Astrocyte (in vitro differentiated cells and primary cell): ENCODE data around the gene MTNR1B.

Experiments
- CTCF ChIP-seq: IDR thresholded peaks from 2 replicates; pipeline ENCODE4 v1.5.1; 2011; ENCODE audit warnings: low read depth, mild to moderate bottlenecking, inconsistent platforms, low read length, moderate library complexity; ENCODE audit not compliant: insufficient read depth
- EZH2 ChIP-seq: IDR thresholded peaks from 2 replicates; pipeline ENCODE4 v1.6.1; 2012; ENCODE audit warnings: mild to moderate bottlenecking, low read length, inconsistent platforms; ENCODE audit not compliant: insufficient read depth

- TF ChIP-seq CTCF: no peak
- TF ChIP-seq EZH2: no peak
These were observed 31.3 kb downstream of the MTNR1B start for GRCh38 chr11:93000511-93001476.
